HG03469 (cell line): ENCODE results near the gene CBFA2T3.

Source experiments
- ATAC-seq: cut with Tn5 transposase; IDR thresholded peaks from one replicate; pipeline ENCODE4 v1.9.1; 2021; ENCODE audit warnings: mild to moderate bottlenecking, moderate library complexity, moderate number of reproducible peaks; ENCODE audit not compliant: unreplicated experiment

Gene CBFA2T3

GRCh38 chr16:88977812-88978607 is 1.0 kb upstream of the CBFA2T3 start:
- no peak for ATAC-seq

- no peak for ATAC-seq
Measured at GRCh38 chr16:88976366-88977017, 515 bp downstream of the CBFA2T3 start.

GRCh38 chr16:88975511-88976061 is 1.4 kb downstream of the CBFA2T3 start:
- no peak for ATAC-seq

- no peak for ATAC-seq
Measured at GRCh38 chr16:88974916-88975215, 2.1 kb downstream of the CBFA2T3 start.

- no peak for ATAC-seq
Measured at GRCh38 chr16:88974080-88974915, 2.7 kb downstream of the CBFA2T3 start.

GRCh38 chr16:88973415-88974050 is 3.5 kb downstream of the CBFA2T3 start:
- no peak for ATAC-seq

GRCh38 chr16:88973007-88973410 is 4.0 kb downstream of the CBFA2T3 start:
- no peak for ATAC-seq

GRCh38 chr16:88972349-88972748 is 4.7 kb downstream of the CBFA2T3 start:
- ATAC-seq = no peak

GRCh38 chr16:88971371-88972097 is 5.5 kb downstream of the CBFA2T3 start:
- ATAC-seq = no peak

- ATAC-seq = no peak
Measured at GRCh38 chr16:88970539-88971065, 6.4 kb downstream of the CBFA2T3 start.

GRCh38 chr16:88970050-88970449 is 7.0 kb downstream of the CBFA2T3 start:
- ATAC-seq = no peak

GRCh38 chr16:88969361-88969831 is 7.6 kb downstream of the CBFA2T3 start:
- no peak for ATAC-seq

GRCh38 chr16:88968589-88969280 is 8.3 kb downstream of the CBFA2T3 start:
- ATAC-seq = no peak

- ATAC-seq = peak; percentile 32
Measured at GRCh38 chr16:88967830-88968588, 9.0 kb downstream of the CBFA2T3 start.

GRCh38 chr16:88966986-88967829 is 9.8 kb downstream of the CBFA2T3 start:
- ATAC-seq = no peak

- no peak for ATAC-seq
Measured at GRCh38 chr16:88965826-88966480, 11.1 kb downstream of the CBFA2T3 start.

- ATAC-seq = no peak
Measured at GRCh38 chr16:88965411-88965810, 11.6 kb downstream of the CBFA2T3 start.
